HG03175 (cell line): ENCODE measurements around the gene TTC34.

ENCODE experiments used
- ATAC-seq: cut with Tn5 transposase; IDR thresholded peaks from one replicate; pipeline ENCODE4 v1.9.1; 2021; ENCODE audit warnings: mild to moderate bottlenecking, moderate library complexity; ENCODE audit not compliant: unreplicated experiment

Gene TTC34

GRCh38 chr1:2814511-2815075 is 13.1 kb upstream of the TTC34 start:
- ATAC-seq, result no peak

- ATAC-seq, result no peak
Observed at GRCh38 chr1:2812939-2813653, 11.6 kb upstream of the TTC34 start.

- no peak for ATAC-seq
Observed at GRCh38 chr1:2812136-2812535, 10.6 kb upstream of the TTC34 start.

- no peak for ATAC-seq
Observed at GRCh38 chr1:2811533-2811918, 10.0 kb upstream of the TTC34 start.

GRCh38 chr1:2810899-2811532 is 9.5 kb upstream of the TTC34 start:
- ATAC-seq, result no peak

- ATAC-seq, result no peak
Observed at GRCh38 chr1:2810281-2810680, 8.8 kb upstream of the TTC34 start.

DNA sequence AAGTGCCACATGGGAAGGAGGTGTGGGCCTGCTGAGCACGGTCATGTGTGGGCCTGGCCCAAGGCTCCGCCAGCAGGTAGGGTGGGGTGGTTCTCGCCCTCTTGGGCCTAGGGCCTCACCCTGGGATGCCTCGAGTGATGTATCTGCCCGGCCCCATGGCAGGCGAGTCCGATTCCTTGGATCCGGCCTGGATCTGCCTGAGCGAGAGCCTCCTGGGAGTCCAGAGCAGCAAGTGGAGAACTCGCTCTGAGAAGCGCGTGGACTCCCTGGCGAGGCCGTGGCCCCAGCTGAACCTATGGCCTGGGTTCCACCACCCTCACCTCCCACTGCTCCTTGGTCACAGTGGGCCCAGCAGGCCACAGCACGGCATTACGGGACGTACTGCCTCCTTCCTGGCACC is 8.2 kb upstream of the TTC34 start:
- no peak for ATAC-seq

- ATAC-seq, result no peak
Observed at GRCh38 chr1:2808831-2809605, 7.5 kb upstream of the TTC34 start.

DNA sequence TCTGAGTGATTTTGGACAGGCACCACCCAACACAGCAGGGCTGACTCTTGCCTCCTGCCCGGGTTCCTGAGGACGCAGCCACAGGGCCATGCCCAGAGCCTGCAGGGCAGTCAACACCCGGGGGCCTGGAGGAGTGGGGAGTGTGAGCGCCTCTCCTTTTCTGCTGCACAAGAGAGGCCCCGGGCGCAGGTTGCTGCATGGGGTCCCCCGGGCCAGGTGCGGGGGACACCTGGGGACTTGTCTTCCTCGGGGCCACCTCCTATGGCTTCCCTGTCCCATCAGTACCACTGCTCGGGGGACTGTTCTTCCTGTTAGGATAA is 6.9 kb upstream of the TTC34 start:
- no peak for ATAC-seq

GRCh38 chr1:2807678-2808385 is 6.3 kb upstream of the TTC34 start:
- ATAC-seq, result no peak

GRCh38 chr1:2807036-2807435 is 5.5 kb upstream of the TTC34 start:
- ATAC-seq, result no peak

- ATAC-seq, result no peak
Observed at GRCh38 chr1:2806591-2806990, 5.1 kb upstream of the TTC34 start.

GRCh38 chr1:2805801-2806430 is 4.4 kb upstream of the TTC34 start:
- no peak for ATAC-seq

- no peak for ATAC-seq
Observed at GRCh38 chr1:2804628-2805351, 3.3 kb upstream of the TTC34 start.

GRCh38 chr1:2803931-2804627 is 2.6 kb upstream of the TTC34 start:
- ATAC-seq, result no peak

- ATAC-seq, result no peak
Observed at GRCh38 chr1:2803086-2803930, 1.8 kb upstream of the TTC34 start.

DNA sequence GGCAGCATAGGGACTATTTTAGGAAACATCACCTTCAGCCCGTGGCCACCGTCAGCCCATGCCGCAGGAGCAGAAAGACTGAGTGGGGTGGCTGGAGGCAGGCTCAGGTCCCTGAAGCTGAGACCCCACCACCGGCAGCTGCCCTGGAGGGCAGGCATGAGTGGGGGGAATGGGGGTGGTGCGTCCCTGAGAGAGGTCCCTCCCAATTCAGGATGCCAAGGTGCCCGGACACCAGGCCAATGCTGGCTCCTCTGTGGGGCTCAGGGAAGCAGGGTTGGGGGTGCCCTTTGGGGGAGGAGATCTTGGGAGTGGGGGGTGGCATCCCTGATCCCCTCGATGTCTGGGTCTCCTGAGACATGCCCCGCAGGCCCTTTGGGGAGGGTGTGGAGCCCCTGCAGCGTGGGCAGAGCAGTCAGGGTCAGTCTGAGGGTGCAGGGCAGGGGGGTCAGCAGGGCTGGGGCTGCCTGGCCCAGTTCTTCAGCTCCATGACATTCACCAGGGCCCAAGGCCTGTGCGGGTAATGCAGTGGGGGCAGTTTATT is 998 bp upstream of the TTC34 start:
- ATAC-seq, result no peak

DNA sequence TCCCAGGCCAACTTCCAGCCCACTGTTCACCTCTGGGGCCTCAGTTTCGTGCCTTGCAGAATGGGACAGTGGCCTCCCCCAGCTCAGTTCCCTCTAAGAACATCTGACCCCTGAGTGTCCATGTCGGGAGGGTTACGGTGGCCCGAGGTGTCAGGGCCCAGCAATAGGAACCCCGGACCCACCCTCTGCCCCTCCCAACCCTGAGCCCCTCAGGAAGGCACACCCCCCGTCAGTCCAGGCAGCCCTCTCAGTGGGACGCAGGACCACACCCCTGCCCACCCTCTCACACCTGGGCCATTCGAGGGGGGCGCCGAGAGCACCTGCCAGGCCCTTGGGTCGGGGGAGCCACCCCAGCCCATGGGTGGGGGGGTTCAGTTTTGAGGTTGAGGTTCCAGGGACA is 447 bp downstream of the TTC34 start:
- ATAC-seq, result no peak
